GM12892 (cell line): ENCODE results near the gene CRTAC1.

Experiments
- POLR2A ChIP-seq: IDR thresholded peaks from 2 replicates; pipeline ENCODE4 v1.6.1; 2011; ENCODE audit warnings: low read depth, low read length, control low read depth
- POLR2AphosphoS5 ChIP-seq: IDR thresholded peaks from 2 replicates; pipeline ENCODE4 v1.6.1; 2011; ENCODE audit warnings: low read depth, low read length, control low read depth

DNA sequence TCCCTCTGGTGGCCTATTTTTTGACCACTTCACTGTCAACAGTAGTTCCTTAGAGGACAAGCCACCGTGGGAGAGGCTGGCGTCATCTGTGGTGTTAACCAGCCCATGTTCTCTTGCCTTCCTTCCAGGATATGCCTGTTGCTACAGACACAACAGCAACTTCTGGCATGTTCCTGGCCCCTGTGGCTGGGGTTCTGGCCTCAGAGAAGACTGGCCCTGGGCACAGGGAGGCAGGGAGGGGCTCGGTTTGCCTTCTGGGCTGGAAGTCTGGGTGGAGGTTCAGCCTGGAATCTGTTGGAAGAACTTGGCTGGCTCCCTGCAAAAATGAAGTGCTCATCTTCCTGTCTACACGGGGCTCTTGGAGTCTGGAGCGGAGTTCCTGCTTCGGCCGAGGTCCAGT, 155.0 kb downstream of the CRTAC1 start:
- TF ChIP-seq POLR2A = no peak
- TF ChIP-seq POLR2AphosphoS5 = no peak
